ENCODE data around the gene BTBD17. TPM values are rescaled to one million over a fixed set of nuclear protein-coding genes. Genes with fewer than 3 reads are reported as not detected.

Gene BTBD17
- total and polyA plus RNA-seq, 2 of the 8 experiments (the other 6 are each of a cell fraction or from before 2014, with no cell fraction given): 7.0 to 14.8 TPM

GRCh38 chr17:74383141-74383540 is 21.5 kb upstream of the BTBD17 start:
- H3K79me2 ChIP-seq (ENCODE audit: control insufficient read depth in 1 of 2, insufficient read depth in 2 of 2, low read length in 2 of 2): no peaks in the 10 kb centered on the region
- H2BK5ac ChIP-seq (ENCODE audit: low read depth, low read length): no peak overlapping the region
- H3K14ac ChIP-seq (ENCODE audit: insufficient read length): no peak overlapping the region
- FAIRE-seq (no peak), DNase-seq (ENCODE audit: low read depth in 1 of 2, low spot score in 2 of 2) (no peak)
- H2BK120ac ChIP-seq (replicated peaks; ENCODE audit: low read depth, low read length): no peak overlapping the region
- whole genome bisulfite sequencing, 2 experiments (ENCODE audit: extremely low coverage in 1 of 2, insufficient coverage in 1 of 2, insufficient read length in 1 of 2, insufficient replicate concordance in 2 of 2, low coverage in 1 of 2, low lambda C conversion rate in 2 of 2, missing lambda C conversion rate in 1 of 2): 85% methylated on average over 4 of the region's 5 CpGs; no CpG with 5 or more reads in 1 of the 2 experiments
- H3K4me2 ChIP-seq (ENCODE audit: insufficient read depth in 1 of 2, low read depth in 2 of 2, low read length in 2 of 2): no peak overlapping the region
- no peak overlapping the region for H4K91ac ChIP-seq (replicated peaks; ENCODE audit: insufficient read length, low read length)
- no peak overlapping the region for H4K5ac ChIP-seq (ENCODE audit: insufficient read length, low read depth, low read length)
- H2AK5ac ChIP-seq (ENCODE audit: low read depth, low read length): no peak overlapping the region
- H3K4ac ChIP-seq (replicated peaks; ENCODE audit: insufficient read length, low read depth, low read length): no peak overlapping the region
- no peaks in the 10 kb centered on the region for H4K20me1 ChIP-seq (replicated peaks in 1 of 2; ENCODE audit: control insufficient read depth in 1 of 2, insufficient read depth in 2 of 2, low read length in 2 of 2)
- CTCF ChIA-PET (ENCODE audit: partially characterized antibody): interaction anchor here (0.9 to 8.4 kb wide), 4 partner anchors 8 to 95 kb away, joined by 3 to 106 read pairs (median 4); partner anchors contain the start of gene GPR142
- no peak overlapping the region for H3K56ac ChIP-seq (replicated peaks; ENCODE audit: insufficient read length, low read depth, low read length)
- H3K27me3 ChIP-seq (replicated peaks in 1 of 4; ENCODE audit: control insufficient read depth in 3 of 4, extremely low read depth in 1 of 4, insufficient read depth in 3 of 4, low read length in 3 of 4): no peaks in the 10 kb centered on the region
- H3K27ac ChIP-seq (ENCODE audit: low read depth, low read length): no peak overlapping the region
- no peak overlapping the region for H3K9ac ChIP-seq (replicated peaks in 1 of 4; ENCODE audit: extremely low read depth in 1 of 4, low read depth in 3 of 4, low read length in 3 of 4)
- POLR2A ChIA-PET (ENCODE audit: partially characterized antibody): no interaction called here
- H3K4me3 ChIP-seq (ENCODE audit: extremely low read depth in 1 of 4, insufficient read depth in 2 of 4, low read depth in 3 of 4, low read length in 4 of 4): no peak overlapping the region
- no peak overlapping the region for H2AFZ ChIP-seq (ENCODE audit: low read length)
- TF ChIP-seq SP1 (IDR thresholded peaks at IDR 0.05; ENCODE audit: low read depth, low read length): no peak
- H3K4me1 ChIP-seq (replicated peaks in 1 of 4; ENCODE audit: control insufficient read depth in 3 of 4, insufficient read depth in 4 of 4, low read length in 3 of 4): peaks cover 5 to 17% (median 15%) of the 10 kb centered on the region in 4 experiments
- H3K36me3 ChIP-seq (ENCODE audit: control insufficient read depth in 2 of 4, insufficient read depth in 4 of 4, low read length in 3 of 4): no peaks in the 10 kb centered on the region
- no peak overlapping the region for H3K18ac ChIP-seq (ENCODE audit: extremely low read depth, low read length)
- H3K23ac ChIP-seq (ENCODE audit: insufficient read length): no peak overlapping the region
- no peak overlapping the region for H2BK15ac ChIP-seq (ENCODE audit: low read length)
- no peaks in the 10 kb centered on the region; the same call in 1 of the 2 replicates for H3K23me2 ChIP-seq (ENCODE audit: low read depth, low read length)
- H2BK20ac ChIP-seq (ENCODE audit: low read length): no peak overlapping the region
- H2BK12ac ChIP-seq (ENCODE audit: low read depth, low read length): no peak overlapping the region
- H3K79me1 ChIP-seq (ENCODE audit: low read depth, low read length): no peaks in the 10 kb centered on the region
- no peaks in the 10 kb centered on the region for H3K9me3 ChIP-seq (ENCODE audit: insufficient read depth in 2 of 2, low read depth in 1 of 2, low read length in 1 of 2)
- no peak overlapping the region for H4K8ac ChIP-seq (ENCODE audit: extremely low read depth, insufficient read depth, low read length)
